ENCODE results near the gene MRPS25. TPM values are rescaled to one million over a fixed set of nuclear protein-coding genes. Genes with fewer than 3 reads are reported as not detected.

MRPS25 gene
- polyA plus RNA-seq, 1 donor from 2014 or later = 74.4 TPM

DNA sequence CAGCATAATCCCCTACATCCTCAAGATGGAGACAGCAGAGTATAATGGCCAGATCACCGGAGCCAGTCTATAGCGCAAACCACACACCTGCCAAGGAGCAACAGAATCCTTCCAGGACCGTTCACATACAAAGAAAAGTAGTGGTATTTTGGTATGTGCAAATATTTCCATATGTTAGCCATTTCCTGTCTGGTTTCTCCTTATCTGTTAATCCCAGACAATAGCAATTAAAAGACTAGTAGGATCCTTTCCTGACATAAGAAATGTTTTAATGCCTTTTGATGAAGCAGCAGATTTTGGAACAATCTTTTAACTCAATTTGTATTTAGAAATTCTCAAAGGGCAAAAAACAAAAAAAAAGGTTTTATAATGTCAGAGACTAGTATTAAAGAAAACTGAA is 22.2 kb downstream of the MRPS25 start:
- Histone ChIP-seq H3K4me2 (ENCODE audit: low read length) (no peak overlapping the region), H4K20me1 (ENCODE audit: insufficient read depth) (no peaks in the 10 kb centered on the region), H3K36me3 (ENCODE audit: insufficient read depth, low read length) (no peaks in the 10 kb centered on the region), H3K27ac (ENCODE audit: low read length) (no peak overlapping the region), H3K27me3 (ENCODE audit: insufficient read depth, low read depth, low read length) (no peaks in the 10 kb centered on the region), H3K79me2 (replicated peaks; ENCODE audit: insufficient read depth, low read length) (no peaks in the 10 kb centered on the region), H3K9me2 (ENCODE audit: insufficient read depth, low read length) (no peaks in the 10 kb centered on the region), H3F3A (ENCODE audit: insufficient read depth, low read length, poor library complexity, severe bottlenecking) (no peaks in the 10 kb centered on the region), H3K4me3 (ENCODE audit: low read length) (no peak overlapping the region), H2AFZ (ENCODE audit: low read depth, low read length) (no peak overlapping the region), H3K9me3 (ENCODE audit: low read length) (no peaks in the 10 kb centered on the region), H3K9ac (ENCODE audit: low read length) (no peak overlapping the region)
- TF ChIP-seq TAF1 (IDR thresholded peaks at IDR 0.05; ENCODE audit: low read depth) = no peak
- no peak for TF ChIP-seq RAD21 (conservative IDR thresholded peaks at IDR 0.05)
- TF ChIP-seq SMC3 (conservative IDR thresholded peaks at IDR 0.05; ENCODE audit: poor library complexity) = no peak
- no peak for TF ChIP-seq POLR2AphosphoS5 (IDR thresholded peaks at IDR 0.05)

DNA sequence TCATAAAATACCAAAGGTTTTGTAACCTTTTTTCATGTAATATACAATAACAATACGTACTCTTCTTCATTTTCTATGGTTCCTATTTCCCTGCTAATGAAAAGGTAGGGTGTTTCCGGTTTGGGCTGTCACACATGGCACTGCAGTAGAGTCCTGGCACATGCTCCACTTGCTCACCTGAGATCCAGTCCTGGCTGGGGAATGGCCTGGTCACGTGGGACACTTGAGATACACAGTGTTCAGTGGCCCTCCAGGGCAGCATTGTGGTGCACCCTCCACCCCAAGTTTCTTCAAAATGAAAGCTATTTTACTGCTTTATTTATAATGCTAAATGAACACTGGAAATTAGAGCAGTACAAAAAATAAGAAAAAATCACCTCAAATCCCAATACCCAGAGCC is 23.2 kb downstream of the MRPS25 start:
- no peaks in the 10 kb centered on the region for H3K79me2 ChIP-seq (replicated peaks; ENCODE audit: insufficient read depth, low read length)
- H4K20me1 ChIP-seq (ENCODE audit: insufficient read depth) = no peaks in the 10 kb centered on the region
- H2AFZ ChIP-seq (ENCODE audit: low read depth, low read length) = no peak overlapping the region
- no peak overlapping the region for H3K4me3 ChIP-seq (ENCODE audit: low read length)
- no peak overlapping the region for H3K27ac ChIP-seq (ENCODE audit: low read length)
- H3K27me3 ChIP-seq (ENCODE audit: insufficient read depth, low read depth, low read length) = no peaks in the 10 kb centered on the region
- no peaks in the 10 kb centered on the region for H3K9me2 ChIP-seq (ENCODE audit: insufficient read depth, low read length)
- no peak overlapping the region for H3K9ac ChIP-seq (ENCODE audit: low read length)
- H3K4me2 ChIP-seq (ENCODE audit: low read length) = no peak overlapping the region
- no peaks in the 10 kb centered on the region for H3F3A ChIP-seq (ENCODE audit: insufficient read depth, low read length, poor library complexity, severe bottlenecking)
- no peak for TF ChIP-seq MXI1 (conservative IDR thresholded peaks at IDR 0.05; ENCODE audit: poor library complexity, severe bottlenecking)
- TF ChIP-seq, protein P1, sequence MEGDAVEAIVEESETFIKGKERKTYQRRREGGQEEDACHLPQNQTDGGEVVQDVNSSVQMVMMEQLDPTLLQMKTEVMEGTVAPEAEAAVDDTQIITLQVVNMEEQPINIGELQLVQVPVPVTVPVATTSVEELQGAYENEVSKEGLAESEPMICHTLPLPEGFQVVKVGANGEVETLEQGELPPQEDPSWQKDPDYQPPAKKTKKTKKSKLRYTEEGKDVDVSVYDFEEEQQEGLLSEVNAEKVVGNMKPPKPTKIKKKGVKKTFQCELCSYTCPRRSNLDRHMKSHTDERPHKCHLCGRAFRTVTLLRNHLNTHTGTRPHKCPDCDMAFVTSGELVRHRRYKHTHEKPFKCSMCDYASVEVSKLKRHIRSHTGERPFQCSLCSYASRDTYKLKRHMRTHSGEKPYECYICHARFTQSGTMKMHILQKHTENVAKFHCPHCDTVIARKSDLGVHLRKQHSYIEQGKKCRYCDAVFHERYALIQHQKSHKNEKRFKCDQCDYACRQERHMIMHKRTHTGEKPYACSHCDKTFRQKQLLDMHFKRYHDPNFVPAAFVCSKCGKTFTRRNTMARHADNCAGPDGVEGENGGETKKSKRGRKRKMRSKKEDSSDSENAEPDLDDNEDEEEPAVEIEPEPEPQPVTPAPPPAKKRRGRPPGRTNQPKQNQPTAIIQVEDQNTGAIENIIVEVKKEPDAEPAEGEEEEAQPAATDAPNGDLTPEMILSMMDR (IDR thresholded peaks at IDR 0.05; ENCODE audit: poor library complexity, severe bottlenecking) = no peak
- TF ChIP-seq EP300 (conservative IDR thresholded peaks at IDR 0.05; ENCODE audit: poor library complexity, severe bottlenecking) = no peak
- no peaks in the 10 kb centered on the region for H3K9me3 ChIP-seq (ENCODE audit: low read length)
- no peaks in the 10 kb centered on the region for H3K36me3 ChIP-seq (ENCODE audit: insufficient read depth, low read length)

DNA sequence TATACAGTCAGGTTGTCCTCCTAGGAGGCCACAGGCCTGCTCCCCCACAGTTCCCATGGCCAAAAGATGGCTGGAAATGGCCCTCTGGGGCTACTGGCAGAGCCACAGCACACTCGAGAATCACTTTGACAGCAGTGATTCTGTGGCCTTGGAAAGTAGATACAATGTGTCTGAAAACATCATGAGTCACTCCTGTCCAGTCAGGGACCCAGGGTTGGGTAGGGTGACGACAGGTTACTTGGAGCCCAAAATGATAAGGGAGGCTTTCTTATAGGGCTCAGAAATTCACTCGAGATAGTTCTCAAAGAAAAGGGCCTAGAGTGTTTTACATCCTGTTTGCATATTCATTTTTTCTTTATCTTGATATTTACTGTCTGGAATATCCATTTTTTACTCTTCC is 24.3 kb downstream of the MRPS25 start:
- Histone ChIP-seq H3K4me2 (ENCODE audit: low read length) (no peak overlapping the region), H3K9me3 (ENCODE audit: low read length) (no peaks in the 10 kb centered on the region), H4K20me1 (ENCODE audit: insufficient read depth) (no peaks in the 10 kb centered on the region), H3K79me2 (replicated peaks; ENCODE audit: insufficient read depth, low read length) (no peaks in the 10 kb centered on the region), H3K27ac (ENCODE audit: low read length) (no peak overlapping the region), H3K27me3 (ENCODE audit: insufficient read depth, low read depth, low read length) (no peaks in the 10 kb centered on the region), H3K9me2 (ENCODE audit: insufficient read depth, low read length) (no peaks in the 10 kb centered on the region), H3K4me3 (ENCODE audit: low read length) (no peak overlapping the region), H3K36me3 (ENCODE audit: insufficient read depth, low read length) (no peaks in the 10 kb centered on the region), H2AFZ (ENCODE audit: low read depth, low read length) (no peak overlapping the region), H3K9ac (ENCODE audit: low read length) (no peak overlapping the region), H3F3A (ENCODE audit: insufficient read depth, low read length, poor library complexity, severe bottlenecking) (no peaks in the 10 kb centered on the region)
- no peak for TF ChIP-seq RAD21 (conservative IDR thresholded peaks at IDR 0.05)

DNA sequence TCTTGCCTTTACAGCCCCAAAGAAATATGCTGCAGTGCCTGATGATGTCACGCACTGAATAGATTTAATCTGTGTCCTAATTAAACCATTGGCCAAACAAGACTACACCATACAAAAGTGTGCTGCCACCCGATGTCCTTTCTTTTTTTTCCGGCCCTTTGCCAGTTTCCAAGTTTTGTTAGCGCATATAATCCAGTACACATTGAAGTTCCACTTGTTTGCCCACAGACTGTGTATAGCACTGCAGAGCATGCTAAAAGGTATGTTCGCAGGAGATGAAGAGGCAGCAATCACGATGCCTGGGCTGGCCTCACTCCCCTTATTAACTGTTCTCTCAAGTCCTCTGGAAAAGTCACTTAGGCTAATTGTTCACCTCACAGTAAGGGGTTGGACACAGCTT is 26.8 kb downstream of the MRPS25 start:
- Histone ChIP-seq H3K4me2 (ENCODE audit: low read length) (no peak overlapping the region), H3K27ac (ENCODE audit: low read length) (no peak overlapping the region)
- TF ChIP-seq, protein P2, sequence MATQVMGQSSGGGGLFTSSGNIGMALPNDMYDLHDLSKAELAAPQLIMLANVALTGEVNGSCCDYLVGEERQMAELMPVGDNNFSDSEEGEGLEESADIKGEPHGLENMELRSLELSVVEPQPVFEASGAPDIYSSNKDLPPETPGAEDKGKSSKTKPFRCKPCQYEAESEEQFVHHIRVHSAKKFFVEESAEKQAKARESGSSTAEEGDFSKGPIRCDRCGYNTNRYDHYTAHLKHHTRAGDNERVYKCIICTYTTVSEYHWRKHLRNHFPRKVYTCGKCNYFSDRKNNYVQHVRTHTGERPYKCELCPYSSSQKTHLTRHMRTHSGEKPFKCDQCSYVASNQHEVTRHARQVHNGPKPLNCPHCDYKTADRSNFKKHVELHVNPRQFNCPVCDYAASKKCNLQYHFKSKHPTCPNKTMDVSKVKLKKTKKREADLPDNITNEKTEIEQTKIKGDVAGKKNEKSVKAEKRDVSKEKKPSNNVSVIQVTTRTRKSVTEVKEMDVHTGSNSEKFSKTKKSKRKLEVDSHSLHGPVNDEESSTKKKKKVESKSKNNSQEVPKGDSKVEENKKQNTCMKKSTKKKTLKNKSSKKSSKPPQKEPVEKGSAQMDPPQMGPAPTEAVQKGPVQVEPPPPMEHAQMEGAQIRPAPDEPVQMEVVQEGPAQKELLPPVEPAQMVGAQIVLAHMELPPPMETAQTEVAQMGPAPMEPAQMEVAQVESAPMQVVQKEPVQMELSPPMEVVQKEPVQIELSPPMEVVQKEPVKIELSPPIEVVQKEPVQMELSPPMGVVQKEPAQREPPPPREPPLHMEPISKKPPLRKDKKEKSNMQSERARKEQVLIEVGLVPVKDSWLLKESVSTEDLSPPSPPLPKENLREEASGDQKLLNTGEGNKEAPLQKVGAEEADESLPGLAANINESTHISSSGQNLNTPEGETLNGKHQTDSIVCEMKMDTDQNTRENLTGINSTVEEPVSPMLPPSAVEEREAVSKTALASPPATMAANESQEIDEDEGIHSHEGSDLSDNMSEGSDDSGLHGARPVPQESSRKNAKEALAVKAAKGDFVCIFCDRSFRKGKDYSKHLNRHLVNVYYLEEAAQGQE (IDR thresholded peaks at IDR 0.05; ENCODE audit: borderline replicate concordance) = no peak
- TF ChIP-seq RAD21 (conservative IDR thresholded peaks at IDR 0.05) (no peak), MXI1 (conservative IDR thresholded peaks at IDR 0.05; ENCODE audit: poor library complexity, severe bottlenecking) (no peak), SMC3 (conservative IDR thresholded peaks at IDR 0.05; ENCODE audit: poor library complexity) (no peak), POLR2AphosphoS5 (IDR thresholded peaks at IDR 0.05) (no peak), TAF1 (IDR thresholded peaks at IDR 0.05; ENCODE audit: low read depth) (no peak), EP300 (conservative IDR thresholded peaks at IDR 0.05; ENCODE audit: poor library complexity, severe bottlenecking) (no peak), EZH2 (IDR thresholded peaks at IDR 0.05; ENCODE audit: borderline replicate concordance, insufficient read depth, low read length, poor library complexity, severe bottlenecking) (no peak)
- TF ChIP-seq, protein P1 (IDR thresholded peaks at IDR 0.05; ENCODE audit: poor library complexity, severe bottlenecking) = no peak

More for the DNA sequence above, 26.8 kb downstream of the MRPS25 start:
- no peak overlapping the region for H2AFZ ChIP-seq (ENCODE audit: low read depth, low read length)
- no peaks in the 10 kb centered on the region for H4K20me1 ChIP-seq (ENCODE audit: insufficient read depth)
- H3K9me2 ChIP-seq (ENCODE audit: insufficient read depth, low read length) = no peaks in the 10 kb centered on the region
- no peaks in the 10 kb centered on the region for H3K9me3 ChIP-seq (ENCODE audit: low read length)
- no peak overlapping the region for H3K9ac ChIP-seq (ENCODE audit: low read length)
- no peaks in the 10 kb centered on the region for H3K27me3 ChIP-seq (ENCODE audit: insufficient read depth, low read depth, low read length)
- H3K4me3 ChIP-seq (ENCODE audit: low read length) = no peak overlapping the region
- H3K36me3 ChIP-seq (ENCODE audit: insufficient read depth, low read length) = no peaks in the 10 kb centered on the region
- H3K79me2 ChIP-seq (replicated peaks; ENCODE audit: insufficient read depth, low read length) = no peaks in the 10 kb centered on the region
- no peaks in the 10 kb centered on the region for H3F3A ChIP-seq (ENCODE audit: insufficient read depth, low read length, poor library complexity, severe bottlenecking)
